Measurements from ENCODE around the gene EYS.

Gene EYS

GRCh38 chr6:64831680-64832079 lies 875.3 kb downstream of the EYS start:
- no peak for DNase-seq (ENCODE audit: low read depth)

GRCh38 chr6:64817525-64817924 lies 889.5 kb downstream of the EYS start:
- DNase-seq (ENCODE audit: low read depth): no peak

- no peak for DNase-seq (ENCODE audit: low read depth)
Measured at GRCh38 chr6:64815718-64816117, 891.3 kb downstream of the EYS start.

GRCh38 chr6:64812138-64812537 lies 894.9 kb downstream of the EYS start:
- DNase-seq (ENCODE audit: low read depth): no peak

GRCh38 chr6:64811119-64811518 lies 895.9 kb downstream of the EYS start:
- DNase-seq (ENCODE audit: low read depth): no peak

GRCh38 chr6:64807785-64808184 lies 899.2 kb downstream of the EYS start:
- DNase-seq (ENCODE audit: low read depth): no peak

- DNase-seq (ENCODE audit: low read depth): no peak
Measured at GRCh38 chr6:64803470-64804166, 903.4 kb downstream of the EYS start.

- DNase-seq (ENCODE audit: low read depth): no peak
Measured at GRCh38 chr6:64792534-64792933, 914.5 kb downstream of the EYS start.

- no peak for DNase-seq (ENCODE audit: low read depth)
Measured at GRCh38 chr6:64789476-64789875, 917.5 kb downstream of the EYS start.

- DNase-seq (ENCODE audit: low read depth): no peak
Measured at GRCh38 chr6:64786736-64787135, 920.3 kb downstream of the EYS start.

- no peak for DNase-seq (ENCODE audit: low read depth)
Measured at GRCh38 chr6:64782877-64783276, 924.1 kb downstream of the EYS start.

- no peak for DNase-seq (ENCODE audit: low read depth)
Measured at GRCh38 chr6:64777941-64778785, 928.9 kb downstream of the EYS start.

- DNase-seq (ENCODE audit: low read depth): no peak
Measured at GRCh38 chr6:64776359-64776758, 930.7 kb downstream of the EYS start.

GRCh38 chr6:64774881-64775280 lies 932.1 kb downstream of the EYS start:
- no peak for DNase-seq (ENCODE audit: low read depth)

GRCh38 chr6:64750910-64751309 lies 956.1 kb downstream of the EYS start:
- no peak for DNase-seq (ENCODE audit: low read depth)

GRCh38 chr6:64737418-64737817 lies 969.6 kb downstream of the EYS start:
- no peak for DNase-seq (ENCODE audit: low read depth)

- no peak for DNase-seq (ENCODE audit: low read depth)
Measured at GRCh38 chr6:64736421-64736950, 970.5 kb downstream of the EYS start.

GRCh38 chr6:64733433-64733832 lies 973.6 kb downstream of the EYS start:
- DNase-seq (ENCODE audit: low read depth): no peak

GRCh38 chr6:64732888-64733287 lies 974.1 kb downstream of the EYS start:
- DNase-seq (ENCODE audit: low read depth): no peak

GRCh38 chr6:64729522-64729921 lies 977.5 kb downstream of the EYS start:
- DNase-seq (ENCODE audit: low read depth): no peak

GRCh38 chr6:64727075-64727474 lies 980.0 kb downstream of the EYS start:
- no peak for DNase-seq (ENCODE audit: low read depth)

- DNase-seq (ENCODE audit: low read depth): no peak
Measured at GRCh38 chr6:64724091-64724490, 982.9 kb downstream of the EYS start.

GRCh38 chr6:64723327-64724058 lies 983.5 kb downstream of the EYS start:
- no peak for DNase-seq (ENCODE audit: low read depth)
